Breast epithelium (tissue), 4 donors: Measurements from ENCODE around the gene SLC22A23. TPM values are rescaled to one million over a fixed set of nuclear protein-coding genes. Genes with fewer than 3 reads are reported as not detected.

Experiments
- DNase-seq, 2 donors: peaks; one replicate each; pipeline ENCODE4 v3.0.0-alpha.2; 2019; ENCODE audit warnings: low spot score in 2 of 2
- H3K27ac ChIP-seq, 2 donors: fragments of 200-600 bp; sonication (generic) in 1 of 2; one replicate each; pipeline ENCODE4 v1.5.1; 2016 to 2019; ENCODE audit warnings: mild to moderate bottlenecking in 1 of 2
- H3K27me3 ChIP-seq, 2 donors: fragments of 200-600 bp; sonication (generic) in 1 of 2; one replicate each; pipeline versions ENCODE4 v1.5.1 to v1.6.0; 2017 to 2019; ENCODE audit warnings: control low read depth in 1 of 2, mild to moderate bottlenecking in 1 of 2
- H3K36me3 ChIP-seq: fragments of 200-600 bp; one replicate; pipeline ENCODE4 v1.5.1; 2019
- H3K4me1 ChIP-seq, 2 donors: fragments of 200-600 bp; sonication (generic); one replicate each; pipeline ENCODE4 v1.5.1; 2016 to 2019; ENCODE audit warnings: control low read depth in 1 of 2
- H3K4me3 ChIP-seq, 3 donors: fragments of 200-600 bp; sonication (generic); 1 replicate in 2 of 3; 2 replicates in 1 of 3; pipeline ENCODE4 v1.5.1; 2016 to 2019; ENCODE audit warnings: mild to moderate bottlenecking in 3 of 3, moderate library complexity in 2 of 3
- H3K9me3 ChIP-seq, 2 donors: fragments of 200-600 bp; sonication (generic) in 1 of 2; one replicate each; pipeline ENCODE4 v1.5.1; 2016 to 2019; ENCODE audit warnings: control low read depth in 1 of 2
- CTCF ChIP-seq, 3 donors: fragments of 450-650 bp; IDR thresholded peaks; one replicate each; pipeline ENCODE4 v1.5.1; 2016 to 2017; ENCODE audit warnings: antibody characterized with exemption in 3 of 3, mild to moderate bottlenecking in 3 of 3, moderate library complexity in 3 of 3
- POLR2A ChIP-seq: fragments of 450-650 bp; IDR thresholded peaks from one replicate; pipeline ENCODE4 v1.6.1; 2016; ENCODE audit warnings: antibody characterized with exemption, mild to moderate bottlenecking, moderate library complexity
- POLR2AphosphoS5 ChIP-seq, 3 donors: sonication (generic); formaldehyde crosslinking; IDR thresholded peaks; one replicate each; pipeline ENCODE4 v1.6.1; 2017; ENCODE audit warnings: antibody characterized with exemption in 3 of 3
- intact Hi-C: fragments of 100-400 bp; cut with DNase I; formaldehyde crosslinking; loops from one replicate; pipeline ENCODE4 v1.15.1; 2023; ENCODE audit warnings: low total_unique reads
- total RNA-seq, 3 donors: library from RNA; depleted of rRNA; stranded (reverse); fragments of >200 nt; gene quantifications; one replicate each; pipeline ENCODE4 v1.1.0, GENCODE V29; 2016

Gene SLC22A23
- total RNA-seq, 3 donors from 2014 or later = 10.9 to 26.3 (median 22.9) TPM

GRCh38 chr6:3382326-3383279 lies 74.2 kb downstream of the SLC22A23 start:
- no peaks in the 10 kb centered on the region for H3K36me3 ChIP-seq
- peaks cover 4 to 17% of the 10 kb centered on the region in 2 donors for H3K4me1 ChIP-seq
- no peak overlapping the region for H3K4me3 ChIP-seq
- DNase-seq = no peak
- TF ChIP-seq CTCF (IDR thresholded peaks at IDR 0.05) = no peak
- TF ChIP-seq POLR2A = no peak
- no peak for TF ChIP-seq POLR2AphosphoS5 (IDR thresholded peaks at IDR 0.05)
- intact Hi-C loops = no loop called here
- H3K9me3 ChIP-seq = no peaks in the 10 kb centered on the region
- H3K27me3 ChIP-seq = no peaks in the 10 kb centered on the region
- peak overlapping the region; percentile 84 to 95 for H3K27ac ChIP-seq

- H3K27ac ChIP-seq = peak overlapping the region; percentile 84 to 95
- no peaks in the 10 kb centered on the region for H3K9me3 ChIP-seq
- intact Hi-C loops = no loop called here
- no peaks in the 10 kb centered on the region for H3K36me3 ChIP-seq
- TF ChIP-seq CTCF (IDR thresholded peaks at IDR 0.05) (no peak), POLR2A (no peak), POLR2AphosphoS5 (IDR thresholded peaks at IDR 0.05) (no peak)
- H3K27me3 ChIP-seq = no peaks in the 10 kb centered on the region
- no peak for DNase-seq
- H3K4me1 ChIP-seq = peaks cover 4 to 22% of the 10 kb centered on the region in 2 donors
- H3K4me3 ChIP-seq = no peak overlapping the region
Measured at GRCh38 chr6:3381233-3381921, 75.5 kb downstream of the SLC22A23 start.

GRCh38 chr6:3380344-3381232 lies 76.3 kb downstream of the SLC22A23 start:
- H3K36me3 ChIP-seq = no peaks in the 10 kb centered on the region
- H3K27ac ChIP-seq = peak overlapping the region; percentile 84 to 95
- H3K4me1 ChIP-seq = peaks cover 0 to 18% of the 10 kb centered on the region in 2 donors
- intact Hi-C loops = no loop called here
- peak; percentile 60 to 74 for DNase-seq
- H3K27me3 ChIP-seq = no peaks in the 10 kb centered on the region
- H3K4me3 ChIP-seq = no peak overlapping the region
- no peak for TF ChIP-seq POLR2A
- TF ChIP-seq POLR2AphosphoS5 (IDR thresholded peaks at IDR 0.05) = no peak
- no peak for TF ChIP-seq CTCF (IDR thresholded peaks at IDR 0.05)
- H3K9me3 ChIP-seq = no peaks in the 10 kb centered on the region

GRCh38 chr6:3379482-3380060 lies 77.3 kb downstream of the SLC22A23 start:
- H3K4me3 ChIP-seq = no peak overlapping the region
- H3K27me3 ChIP-seq = no peaks in the 10 kb centered on the region
- peaks cover 0 to 12% of the 10 kb centered on the region in 2 donors for H3K4me1 ChIP-seq
- DNase-seq = no peak
- no peaks in the 10 kb centered on the region for H3K36me3 ChIP-seq
- intact Hi-C loops = no loop called here
- H3K27ac ChIP-seq = peak overlapping the region; percentile 84 to 95
- no peak for TF ChIP-seq CTCF (IDR thresholded peaks at IDR 0.05)
- TF ChIP-seq POLR2AphosphoS5 (IDR thresholded peaks at IDR 0.05) = no peak
- no peaks in the 10 kb centered on the region for H3K9me3 ChIP-seq
